GM12801 (cell line): ENCODE measurements around the gene ARFIP1.

Experiments used
- CTCF ChIP-seq: IDR thresholded peaks from one replicate; pipeline ENCODE4 v1.5.1; 2011; ENCODE audit warnings: control low read depth; ENCODE audit not compliant: insufficient read length; ENCODE audit errors: extremely low read depth

The ARFIP1 gene

GRCh38 chr4:152828122-152828521, 48.4 kb downstream of the ARFIP1 start:
- TF ChIP-seq CTCF, result no peak

- TF ChIP-seq CTCF, result no peak
Observed at GRCh38 chr4:152831416-152831815, 51.7 kb downstream of the ARFIP1 start.

- no peak for TF ChIP-seq CTCF
Observed at GRCh38 chr4:152836936-152837335, 57.2 kb downstream of the ARFIP1 start.

- TF ChIP-seq CTCF, result no peak
Observed at GRCh38 chr4:152843481-152844090, 63.8 kb downstream of the ARFIP1 start.

- TF ChIP-seq CTCF, result no peak
Observed at GRCh38 chr4:152847376-152847775, 67.6 kb downstream of the ARFIP1 start.

GRCh38 chr4:152848508-152848907, 68.8 kb downstream of the ARFIP1 start:
- no peak for TF ChIP-seq CTCF

GRCh38 chr4:152849350-152849749, 69.6 kb downstream of the ARFIP1 start:
- TF ChIP-seq CTCF, result no peak
